Superior temporal gyrus (tissue), 1 donor: ENCODE data around the gene CARS2.
"Not testable (repeated sequence)": the region's sequence is repeated elsewhere in the genome, so short reads cannot be mapped to it uniquely, and the experiment has no call there.

ENCODE experiments used
- DNase-seq: peaks from one replicate; pipeline ENCODE4 v3.0.0-alpha.2; 2016; ENCODE audit errors: extremely low spot score

Gene CARS2

DNA sequence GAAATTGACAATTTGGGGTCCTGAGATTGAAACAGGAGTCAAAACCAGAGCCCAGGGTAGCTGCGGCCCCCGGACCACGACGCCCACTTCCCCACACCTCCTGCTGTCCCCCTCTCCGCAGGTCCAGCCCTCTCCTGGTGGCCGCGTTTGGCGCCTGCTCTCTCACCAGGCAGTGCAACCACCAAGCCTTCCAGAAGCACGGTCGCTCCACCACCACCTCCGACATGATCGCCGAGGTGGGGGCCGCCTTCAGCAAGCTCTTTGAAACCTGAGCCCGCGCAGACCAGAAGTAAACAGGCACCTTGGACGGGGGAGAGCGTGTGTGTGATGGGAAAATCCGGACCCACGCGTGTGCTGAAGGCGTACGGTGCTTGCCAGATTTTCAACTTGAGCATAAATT, 67.7 kb downstream of the CARS2 start:
- no peak for DNase-seq

DNA sequence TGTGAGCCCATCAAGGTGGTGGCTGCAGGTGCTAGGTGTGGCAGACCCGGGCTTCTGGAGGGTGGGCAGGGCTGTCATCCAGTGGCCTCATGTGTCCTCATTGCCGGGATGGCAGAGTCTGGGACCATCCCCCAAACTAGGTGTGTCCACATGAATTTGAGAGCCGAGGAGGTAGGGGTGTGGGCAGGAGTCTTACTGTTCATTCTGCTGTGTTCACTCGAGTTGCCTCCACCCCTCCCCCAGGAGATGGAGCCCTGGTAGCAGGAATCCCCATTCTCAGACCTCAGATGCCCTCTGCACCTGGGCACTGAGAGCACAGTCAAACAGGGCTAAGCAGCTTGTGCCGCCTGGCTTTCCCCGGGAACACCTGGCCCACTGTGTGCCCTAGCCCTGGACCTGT, 68.2 kb downstream of the CARS2 start:
- no peak for DNase-seq

DNA sequence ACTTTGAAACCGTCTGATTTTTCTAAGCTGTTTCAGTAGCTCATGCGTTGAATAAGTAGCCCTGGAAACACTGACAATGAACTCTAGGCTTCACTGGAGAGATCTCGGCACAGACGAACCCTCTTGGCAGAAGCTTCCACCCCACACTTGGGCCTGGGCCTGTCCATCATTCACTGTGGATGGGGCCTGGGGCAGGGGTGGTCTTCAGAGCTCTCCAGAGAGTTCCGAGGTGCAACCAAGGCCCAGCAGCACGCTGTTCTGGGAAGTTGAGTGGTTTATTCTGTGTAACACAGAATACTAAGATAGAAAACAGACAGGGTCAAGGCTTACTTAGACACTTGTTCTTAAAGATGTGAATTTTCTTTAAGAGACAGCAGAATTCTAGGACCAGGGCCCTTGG, 68.6 kb downstream of the CARS2 start:
- DNase-seq: no peak

DNA sequence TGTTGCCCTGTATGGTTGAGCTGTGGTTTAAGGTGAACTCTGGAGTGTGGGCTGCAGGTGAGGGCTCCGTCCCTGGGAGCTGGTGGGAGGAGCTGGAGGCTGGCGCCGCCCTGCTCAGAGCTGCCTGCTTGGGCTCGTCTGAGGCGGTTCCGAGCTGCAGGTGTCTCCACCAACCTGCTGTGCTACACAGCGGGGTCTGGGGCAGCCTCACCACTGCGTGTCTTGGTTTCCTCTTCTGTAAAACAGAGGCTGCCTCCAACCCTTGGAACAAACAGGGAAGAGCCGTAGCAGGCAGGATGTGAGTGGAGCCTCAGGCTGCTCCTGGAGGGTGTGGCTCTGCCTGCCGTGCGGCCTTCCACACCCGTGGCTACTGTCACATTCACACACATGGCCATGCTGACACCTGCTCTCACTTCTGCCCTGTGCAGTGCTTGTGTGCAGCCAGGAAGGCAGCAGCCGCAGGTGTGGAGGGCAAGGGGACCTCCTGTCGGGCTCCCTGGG, 69.2 kb downstream of the CARS2 start:
- DNase-seq: no peak

DNA sequence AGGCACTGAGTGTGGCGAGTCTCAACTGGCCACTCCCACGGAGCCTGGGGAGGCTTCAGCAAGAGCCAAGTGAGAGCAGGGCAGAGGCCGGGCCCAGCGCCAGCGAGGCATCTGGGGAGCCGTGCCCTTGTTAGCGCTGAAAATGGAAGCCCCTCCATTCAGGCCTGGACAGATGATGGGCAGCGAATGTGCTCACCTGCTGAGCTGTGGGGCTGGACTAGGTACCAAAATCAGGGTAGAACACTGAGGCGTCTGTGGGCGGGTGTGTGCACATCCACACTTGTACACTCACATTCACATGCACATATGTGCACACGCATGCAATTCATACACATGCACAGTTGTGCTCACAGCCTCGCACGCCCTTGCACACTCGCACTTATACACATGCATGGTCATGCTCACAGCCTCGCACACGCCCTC, 69.9 kb downstream of the CARS2 start:
- DNase-seq: no peak

DNA sequence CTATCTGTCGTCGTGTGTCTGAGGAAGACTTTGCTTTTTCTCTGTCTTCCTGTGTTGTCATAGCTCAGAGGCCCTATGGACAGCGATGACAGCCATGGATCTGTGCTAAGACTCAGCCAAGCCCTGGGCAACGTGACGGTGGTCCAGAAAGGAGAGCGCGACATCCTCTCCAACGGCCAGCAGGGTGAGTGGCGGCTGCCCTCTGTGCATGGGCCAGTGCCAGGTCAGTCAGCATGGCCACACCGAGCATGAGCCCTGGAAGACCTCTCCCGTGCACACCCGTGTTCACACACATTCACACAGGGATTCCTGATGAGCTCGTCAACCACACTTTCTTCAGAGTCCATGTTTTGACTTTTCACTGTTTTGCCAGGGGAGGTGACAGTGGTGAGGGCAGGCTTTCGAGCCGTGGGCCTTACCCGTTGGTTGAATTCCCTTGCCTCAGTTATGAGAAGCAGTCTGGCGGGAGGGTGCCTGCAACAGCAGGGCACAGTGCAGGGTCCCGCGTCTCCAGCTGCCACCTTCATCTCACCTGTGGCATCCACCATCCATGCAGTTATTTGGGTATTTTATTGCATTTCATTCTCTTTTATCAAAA, 70.4 kb downstream of the CARS2 start:
- no peak for DNase-seq

DNA sequence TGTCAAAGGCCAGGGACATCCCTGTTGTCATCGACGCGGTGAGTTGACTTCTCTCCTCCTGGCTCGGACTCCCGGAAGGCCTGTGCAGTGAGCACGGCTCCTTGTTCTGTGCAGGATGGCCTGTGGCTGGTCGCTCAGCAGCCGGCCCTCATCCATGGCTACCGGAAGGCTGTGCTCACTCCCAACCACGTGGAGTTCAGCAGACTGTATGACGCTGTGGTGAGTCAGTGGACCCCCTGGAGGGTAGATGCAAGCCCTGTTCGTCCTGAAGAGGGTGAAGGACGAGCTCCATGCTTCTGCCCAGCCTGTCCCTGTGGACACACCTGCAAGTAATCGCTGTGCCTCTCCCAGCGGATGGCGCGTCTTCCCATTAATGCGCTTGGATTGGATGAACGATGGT, 71.4 kb downstream of the CARS2 start:
- no peak for DNase-seq

DNA sequence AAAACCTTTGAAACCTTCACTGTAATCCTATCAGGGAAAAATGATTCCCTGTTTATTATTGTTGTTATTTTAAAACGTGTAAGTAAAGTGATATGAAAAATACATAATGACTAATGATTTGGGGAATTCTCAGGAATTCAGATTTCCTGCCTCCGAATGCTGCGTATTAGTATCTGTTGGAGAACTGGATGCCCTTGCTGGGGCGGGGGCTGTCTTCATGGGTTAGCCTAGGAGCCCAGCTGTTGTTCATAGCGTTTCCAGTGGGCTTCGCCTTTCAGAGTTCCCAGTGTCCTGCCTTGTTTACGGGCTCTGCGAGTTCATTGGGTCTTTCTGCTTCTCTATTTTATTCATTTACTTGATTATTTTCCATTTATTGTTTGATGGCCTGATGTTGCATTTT, 72.1 kb downstream of the CARS2 start:
- DNase-seq: no peak

DNA sequence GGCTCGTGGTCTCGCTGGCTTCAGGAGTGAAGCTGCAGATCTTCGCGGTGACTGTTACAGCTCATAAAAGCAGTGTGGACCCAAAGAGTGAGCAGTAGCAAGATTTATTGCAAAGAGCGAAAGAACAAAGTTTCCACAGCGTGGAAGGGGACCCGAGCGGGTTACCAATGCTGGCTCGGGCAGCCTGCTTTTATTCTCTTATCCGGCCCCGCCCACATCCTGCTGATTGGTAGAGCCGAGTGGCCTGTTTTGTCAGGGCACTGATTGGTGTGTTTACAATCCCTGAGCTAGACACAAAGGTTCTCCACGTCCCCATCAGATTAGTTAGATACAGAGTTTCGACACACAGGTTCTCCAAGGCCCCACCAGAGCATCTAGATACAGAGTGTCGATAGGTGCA, 73.7 kb downstream of the CARS2 start:
- not testable (repeated sequence) for DNase-seq

DNA sequence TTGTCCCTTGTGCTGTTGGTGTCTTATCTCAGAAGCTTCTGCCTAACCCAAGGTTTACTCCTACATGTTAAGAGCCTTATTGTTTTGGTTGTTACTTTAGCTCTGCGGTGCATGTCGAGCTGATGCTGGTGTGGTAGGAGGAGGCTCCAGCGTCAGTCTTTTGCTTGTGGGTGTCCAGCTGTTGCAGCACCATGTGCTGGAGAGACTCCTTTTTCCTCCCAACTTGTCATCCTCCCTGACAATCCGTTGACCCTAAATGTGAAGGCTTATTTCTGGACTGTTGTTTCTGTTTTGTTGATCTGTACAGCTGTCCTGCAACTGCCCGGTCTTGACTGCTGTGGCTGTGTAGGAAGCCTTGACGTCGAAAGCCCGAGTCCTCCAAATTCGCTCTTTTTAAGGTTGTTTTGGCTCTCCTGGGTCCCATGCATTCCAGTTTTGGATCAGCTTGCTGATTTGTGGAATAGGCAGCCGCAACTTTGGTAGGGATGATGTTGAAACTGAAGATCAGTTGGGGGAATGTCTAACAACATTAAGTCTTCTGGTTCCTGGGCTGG, 75.3 kb downstream of the CARS2 start:
- DNase-seq: no peak

DNA sequence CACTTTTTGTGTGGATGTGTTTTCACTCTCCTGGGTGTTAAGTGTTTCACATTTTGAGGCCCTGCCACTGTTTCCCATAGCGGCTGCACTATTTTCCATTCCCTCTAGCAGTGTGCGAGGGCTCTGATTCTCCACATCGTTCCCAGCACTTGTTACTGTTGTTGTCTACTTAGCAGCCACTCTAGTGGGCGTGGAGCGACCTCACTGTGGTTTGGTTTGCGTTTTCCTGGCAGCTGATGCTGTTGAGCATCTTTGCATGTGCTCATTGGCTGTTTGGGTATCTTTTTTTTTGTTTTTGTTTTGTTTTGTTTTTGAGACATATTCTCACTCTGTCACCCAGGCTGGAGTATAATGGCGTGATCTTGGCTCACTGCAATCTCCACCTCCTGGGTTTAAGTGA, 76.2 kb downstream of the CARS2 start:
- no peak for DNase-seq

DNA sequence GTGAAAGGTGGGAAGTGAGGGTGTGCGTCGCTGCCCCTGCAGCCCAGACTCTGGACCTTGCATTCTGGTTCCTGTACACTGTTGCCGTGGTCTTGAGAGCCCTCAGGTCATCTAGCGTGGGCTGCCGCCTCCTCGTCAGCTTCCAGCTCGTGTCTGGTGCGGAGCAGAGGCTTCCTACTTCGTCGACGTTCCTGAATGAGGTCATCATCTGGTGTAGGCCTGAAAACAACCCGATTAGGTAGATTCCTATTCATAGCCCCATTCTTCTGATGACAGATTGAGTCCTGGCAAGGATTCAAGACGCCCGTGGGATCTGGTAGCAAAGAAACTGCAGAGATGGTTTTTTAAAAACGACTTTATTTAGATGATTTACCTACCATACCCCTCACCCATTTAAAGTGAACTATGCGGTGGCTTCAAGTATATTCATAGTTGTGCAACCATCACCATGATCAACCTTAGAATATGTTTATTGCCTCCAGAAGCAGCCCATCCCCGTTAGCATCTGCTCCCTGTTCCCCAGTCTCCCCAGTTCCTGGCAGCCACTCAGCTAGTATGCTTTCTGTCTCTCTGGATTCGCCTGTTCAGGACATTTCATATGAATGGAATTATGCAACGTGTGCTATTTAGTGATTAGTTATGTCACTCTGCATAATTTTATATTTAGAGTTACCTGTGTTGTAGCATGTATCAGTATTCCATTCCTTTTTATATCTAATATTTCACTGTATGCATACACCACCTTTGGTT, 76.8 kb downstream of the CARS2 start:
- no peak for DNase-seq

DNA sequence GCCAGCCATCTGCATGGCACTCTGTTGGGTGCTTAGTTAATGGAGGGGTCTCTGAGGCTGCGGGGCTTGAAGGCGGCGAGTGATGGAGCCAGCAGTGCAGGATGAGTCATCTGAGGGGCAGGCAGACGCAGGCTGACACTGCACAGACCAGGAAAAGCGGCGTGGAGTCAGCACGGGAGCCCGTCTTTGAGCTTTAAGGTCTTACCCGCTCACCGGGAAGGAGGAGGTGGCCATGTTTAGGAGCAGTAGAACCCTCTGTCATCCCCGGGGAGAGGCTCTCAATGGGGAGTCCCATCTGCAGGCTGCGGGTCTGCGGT, 77.5 kb downstream of the CARS2 start:
- no peak for DNase-seq

DNA sequence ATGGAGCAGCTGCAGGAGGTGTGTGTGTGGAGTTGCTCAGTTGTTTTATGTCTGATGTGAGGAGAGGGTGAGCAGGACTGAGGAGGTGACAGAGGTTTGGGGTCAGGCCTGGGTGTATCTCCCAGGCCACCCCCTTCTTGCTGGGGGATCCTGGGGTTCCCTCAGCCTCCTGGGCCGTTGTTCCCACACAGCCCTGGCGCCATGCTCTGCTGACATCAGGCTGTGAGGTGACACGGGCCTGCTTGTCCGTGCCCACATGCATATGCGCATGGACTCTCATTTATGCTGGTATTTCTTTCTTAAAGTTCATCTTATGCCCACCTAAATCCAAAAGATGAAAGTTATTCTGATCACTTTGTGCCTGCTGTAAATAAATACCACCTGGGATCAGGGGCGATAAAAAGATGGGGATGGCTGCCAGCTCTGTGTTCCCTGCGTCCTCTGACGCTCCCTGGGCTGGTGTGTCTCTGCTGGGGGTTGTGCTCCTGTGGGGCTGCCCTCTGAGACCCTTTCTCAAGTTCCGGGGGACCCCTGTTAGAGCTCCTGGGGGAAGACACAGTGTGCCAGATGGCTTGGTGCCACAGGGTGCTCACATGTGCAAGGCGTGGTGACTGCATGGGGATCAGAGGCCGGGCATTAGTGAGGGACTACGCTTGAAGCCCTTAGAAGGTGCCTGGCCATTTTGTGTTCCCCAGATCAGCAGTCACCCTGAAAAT, 78.0 kb downstream of the CARS2 start:
- no peak for DNase-seq

DNA sequence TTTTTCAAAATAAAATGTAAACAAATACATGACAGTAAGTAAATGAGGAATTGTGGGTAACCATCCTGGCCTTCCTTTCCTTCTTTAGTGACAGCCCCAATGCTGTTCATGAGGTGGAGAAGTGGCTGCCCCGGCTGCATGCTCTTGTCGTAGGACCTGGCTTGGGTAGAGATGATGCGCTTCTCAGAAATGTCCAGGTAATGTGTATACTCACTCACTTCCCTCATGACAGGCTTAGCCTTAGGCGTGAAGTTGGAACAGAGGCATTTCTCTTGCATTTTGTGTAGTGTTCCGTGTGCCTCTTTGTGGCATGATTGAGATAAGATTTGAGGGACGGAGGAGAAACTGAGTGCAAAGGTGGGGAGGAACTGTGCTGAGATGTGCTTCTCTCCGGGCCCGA, 78.6 kb downstream of the CARS2 start:
- no peak for DNase-seq

DNA sequence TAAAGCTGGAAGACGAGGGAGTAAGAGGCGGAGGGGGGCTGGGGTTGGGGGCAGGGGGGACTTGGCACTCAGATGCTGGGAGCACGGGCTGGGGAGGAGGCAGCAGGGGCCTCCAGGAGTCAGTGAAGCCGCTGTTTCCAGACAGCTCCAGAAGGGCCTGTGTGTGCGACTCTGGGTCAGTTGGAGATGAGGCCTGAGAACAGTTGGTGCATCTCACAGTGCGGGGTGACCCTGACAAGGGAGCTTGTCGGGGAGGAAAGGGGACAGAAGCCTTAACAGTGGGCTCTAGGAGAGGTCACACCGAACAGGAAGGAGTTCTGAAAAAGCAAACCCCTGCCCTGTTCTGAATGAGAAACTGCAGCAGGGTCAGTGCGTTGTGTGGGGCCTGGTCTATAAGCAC, 79.4 kb downstream of the CARS2 start:
- DNase-seq: no peak

DNA sequence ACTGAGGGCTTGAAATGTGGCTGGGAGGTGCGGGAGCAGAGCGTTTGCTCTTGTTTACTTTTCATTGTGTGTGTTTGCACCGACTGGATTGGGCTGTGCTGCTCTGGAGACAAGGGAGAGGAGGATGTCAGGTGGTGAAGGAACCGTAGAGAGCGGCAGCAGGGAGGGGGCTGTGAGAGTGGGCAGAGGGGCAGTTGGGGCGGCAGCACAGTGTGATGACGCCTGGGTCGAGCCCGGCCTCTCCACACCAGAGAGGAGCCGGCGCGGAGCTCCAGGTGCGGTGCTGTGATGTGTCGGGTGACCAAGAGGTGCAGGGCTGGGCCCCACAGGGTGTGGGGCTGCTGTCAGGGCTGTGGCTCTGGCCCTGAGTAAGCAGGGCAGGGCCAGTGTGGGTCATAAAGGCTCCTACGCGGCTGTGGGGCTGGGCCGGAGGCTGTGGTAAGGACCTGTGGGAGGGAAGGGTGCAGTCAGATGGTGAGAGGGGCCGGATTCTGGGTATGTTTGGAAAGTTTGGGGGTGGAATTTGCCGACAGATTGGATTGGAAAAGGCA, 80.1 kb downstream of the CARS2 start:
- no peak for DNase-seq

DNA sequence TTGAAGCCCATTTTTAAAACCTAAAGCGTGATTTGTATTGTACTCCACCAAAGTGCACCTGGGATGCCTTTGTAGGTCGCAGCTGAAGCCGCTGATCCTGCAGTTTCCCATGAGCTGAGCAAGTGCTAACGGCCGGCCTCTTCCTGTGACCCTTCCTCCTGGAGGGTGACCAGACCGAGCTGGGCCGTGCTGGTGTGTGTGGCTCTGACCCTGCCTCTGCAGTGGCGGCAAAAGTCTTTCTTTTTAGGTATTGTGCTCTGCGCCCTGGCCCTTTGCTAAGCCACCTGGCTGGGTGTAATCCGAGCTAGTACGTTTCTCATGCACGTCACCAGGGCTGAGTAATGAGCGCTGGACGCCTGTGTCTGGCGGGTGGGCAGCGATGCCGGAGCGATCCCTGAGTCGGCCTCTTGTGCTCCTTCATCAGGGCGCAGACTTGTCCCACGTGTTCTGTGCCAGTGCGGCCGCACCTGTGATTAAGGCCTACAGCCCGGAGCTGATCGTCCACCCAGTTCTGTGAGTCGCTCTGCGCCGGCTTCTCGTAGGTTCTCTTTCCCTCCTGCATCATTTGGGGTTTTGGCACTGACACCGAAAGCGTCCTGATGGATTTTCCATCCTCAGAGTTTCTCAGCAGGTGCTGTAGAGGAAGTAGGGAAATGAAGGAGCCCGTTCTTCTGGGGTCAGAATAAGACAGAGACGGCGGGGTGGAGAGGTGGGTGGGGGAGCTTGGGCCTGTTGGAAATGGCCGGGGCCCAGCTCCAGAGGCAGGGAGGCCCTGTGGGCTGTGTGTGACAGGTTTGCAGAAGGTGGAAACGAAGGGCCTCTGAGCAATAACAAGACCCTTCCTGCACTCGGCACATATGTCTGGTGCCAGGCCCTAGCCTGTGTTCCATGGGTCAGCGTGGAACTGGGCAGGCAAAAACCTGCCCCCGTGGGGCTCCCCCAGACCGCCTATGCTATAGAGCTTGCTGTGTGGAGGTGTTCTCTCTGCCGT, 80.9 kb downstream of the CARS2 start:
- no peak for DNase-seq

DNA sequence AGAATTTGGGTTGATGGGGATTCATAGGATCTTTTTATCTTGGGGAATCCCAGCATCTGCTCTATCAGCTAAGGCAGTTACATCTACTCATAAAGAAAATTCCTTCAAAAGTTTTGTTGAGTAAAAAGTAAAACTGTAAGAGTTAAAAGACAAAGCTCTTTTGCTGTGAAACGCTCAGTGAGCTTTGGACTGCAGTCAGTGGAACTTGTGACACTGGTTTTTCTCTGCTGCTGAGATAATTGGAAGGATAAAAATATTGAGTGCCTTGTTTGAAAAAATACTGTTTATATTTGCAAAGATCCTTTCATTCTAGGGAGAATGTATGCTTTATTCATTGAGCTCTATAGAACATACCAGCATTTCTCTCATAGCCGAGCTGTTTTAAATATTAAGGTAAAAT, 85.3 kb downstream of the CARS2 start:
- DNase-seq: no peak

DNA sequence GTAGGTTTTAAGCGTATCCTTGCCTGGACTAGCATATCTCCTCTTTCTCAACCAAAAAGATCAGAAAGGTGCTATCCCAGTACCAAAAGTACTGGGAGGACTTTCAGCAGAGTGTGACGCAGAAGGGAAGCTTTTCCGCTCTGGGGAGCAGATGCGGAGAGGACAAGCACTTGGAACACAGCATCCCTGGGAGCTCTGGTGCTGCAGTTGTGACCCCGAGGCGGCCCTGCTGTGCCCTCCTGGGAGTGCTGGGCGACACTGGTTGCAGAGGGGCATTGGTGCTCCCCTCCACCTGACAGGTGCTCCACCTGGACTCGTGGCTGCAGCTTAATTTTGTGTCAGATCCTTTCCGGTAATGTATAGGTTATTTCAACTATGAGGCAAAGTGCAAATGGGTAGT, 87.1 kb downstream of the CARS2 start:
- no peak for DNase-seq

DNA sequence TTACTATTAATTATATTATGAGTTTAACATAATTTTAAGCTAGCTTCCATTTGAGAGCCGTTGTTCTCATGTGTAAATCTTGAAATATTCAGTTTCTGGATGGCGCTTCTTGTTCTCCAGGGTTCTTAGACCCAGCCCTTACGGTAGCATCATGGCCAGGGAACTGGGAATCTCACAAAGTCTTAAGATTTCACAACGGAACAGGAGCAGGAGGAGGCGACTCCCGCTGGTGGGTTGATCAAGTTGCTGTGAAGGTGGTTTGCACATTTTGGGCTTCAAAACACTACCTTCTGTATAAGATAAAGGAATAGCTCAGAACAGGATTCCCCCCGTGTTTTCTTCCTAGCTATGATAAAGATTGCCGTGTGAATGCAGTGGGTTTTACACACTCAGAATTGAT, 87.7 kb downstream of the CARS2 start:
- no peak for DNase-seq
